NCI-H226 (cell line): ENCODE data around the gene PIAS1.
"Not testable (repeated sequence)": the region's sequence is repeated elsewhere in the genome, so short reads cannot be mapped to it uniquely, and the experiment has no call there.

Experiments used
- DNase-seq: peaks from one replicate; pipeline ENCODE4 v3.0.0-alpha.2; 2015

The PIAS1 gene

DNA sequence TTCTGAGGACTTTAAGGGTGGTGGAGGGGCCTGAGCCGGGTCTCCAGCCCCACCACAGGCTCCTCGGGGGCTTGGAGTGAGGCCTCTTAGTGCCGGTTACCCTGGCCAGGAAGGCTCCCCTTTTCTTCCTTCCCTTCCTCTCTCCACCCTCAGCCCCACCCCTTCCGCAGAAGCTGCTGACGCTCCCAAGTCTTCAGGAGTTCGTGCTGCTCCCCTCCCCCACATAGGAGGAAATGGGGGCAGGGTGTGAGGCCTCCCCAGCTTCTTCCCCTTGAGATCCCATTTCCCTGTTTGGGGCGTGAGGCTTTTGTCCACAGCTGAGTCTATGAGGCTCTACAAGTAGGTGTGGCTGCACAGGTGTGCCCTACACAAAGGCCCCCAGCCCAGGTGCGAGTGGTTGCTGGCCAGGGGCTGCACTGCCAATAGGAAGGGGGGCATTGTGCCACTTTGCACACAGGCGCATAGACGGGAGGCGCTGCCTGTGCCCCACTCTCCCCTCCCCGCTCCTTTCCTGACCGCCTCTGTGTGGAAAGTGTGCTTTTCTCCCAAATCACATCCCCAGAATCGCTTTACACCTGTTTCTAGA lies 151.9 kb downstream of the PIAS1 start:
- no peak for DNase-seq

- no peak for DNase-seq
Observed at GRCh38 chr15:68206711-68207151, 152.6 kb downstream of the PIAS1 start.

DNA sequence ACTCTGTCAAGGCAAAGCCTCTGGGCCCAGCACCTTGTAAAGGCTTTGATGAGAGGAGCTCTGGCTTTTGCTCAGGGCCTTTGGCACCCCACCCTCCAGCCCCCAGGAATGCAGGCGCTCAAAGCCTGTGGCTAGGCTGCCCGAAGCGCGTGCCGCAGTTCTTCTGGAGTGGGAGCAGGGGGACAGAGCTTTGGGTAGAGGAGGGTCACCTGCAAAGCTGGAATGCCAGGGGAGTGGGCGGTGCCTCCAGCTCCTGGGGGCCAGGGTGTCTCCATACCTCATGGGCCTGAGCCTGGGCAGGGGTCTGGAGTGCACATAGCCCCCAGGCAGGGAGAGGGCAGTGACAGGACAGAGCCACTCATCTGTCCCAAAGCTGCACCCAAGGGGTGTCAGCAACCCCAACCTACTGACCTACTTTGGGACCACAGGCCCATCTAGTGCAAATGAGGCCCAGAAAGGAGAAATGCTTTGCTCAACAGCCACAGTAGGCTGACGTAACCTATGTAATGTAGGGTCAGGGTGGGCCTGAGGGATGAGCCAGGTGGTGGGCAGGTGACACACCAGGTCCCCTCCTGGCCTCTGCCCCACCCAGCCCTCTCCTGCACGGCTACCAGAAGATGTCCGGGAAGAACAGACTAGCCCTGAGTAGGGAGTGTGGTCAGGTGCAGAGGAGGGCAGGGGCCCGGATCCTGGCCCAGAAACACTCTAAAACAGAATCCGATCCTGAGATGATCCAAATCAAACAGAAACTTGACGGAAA lies 153.2 kb downstream of the PIAS1 start:
- no peak for DNase-seq

DNA sequence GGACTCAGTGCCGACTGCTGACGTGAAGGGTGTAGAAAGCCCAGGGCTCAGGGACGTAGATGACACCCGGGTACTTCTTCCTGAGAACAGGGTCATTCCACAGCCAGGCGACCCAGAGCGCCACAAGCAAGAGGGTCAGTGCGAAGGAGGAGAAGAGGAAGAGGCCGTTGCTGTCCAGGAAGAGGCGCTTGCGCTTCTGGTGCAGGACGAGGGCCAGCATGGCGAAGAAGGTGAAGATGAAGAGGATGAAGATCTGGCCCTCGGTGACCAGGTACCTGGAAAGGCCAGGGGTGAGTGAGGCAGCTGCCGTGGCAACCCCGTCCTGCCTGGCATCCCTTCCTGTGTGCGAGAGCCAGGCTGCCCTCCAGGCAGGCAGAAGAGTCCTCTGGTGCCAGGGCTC lies 154.0 kb downstream of the PIAS1 start:
- DNase-seq = no peak

- DNase-seq = no peak
Observed at GRCh38 chr15:68208636-68209240, 154.6 kb downstream of the PIAS1 start.

- no peak for DNase-seq
Observed at GRCh38 chr15:68209272-68209671, 155.2 kb downstream of the PIAS1 start.

DNA sequence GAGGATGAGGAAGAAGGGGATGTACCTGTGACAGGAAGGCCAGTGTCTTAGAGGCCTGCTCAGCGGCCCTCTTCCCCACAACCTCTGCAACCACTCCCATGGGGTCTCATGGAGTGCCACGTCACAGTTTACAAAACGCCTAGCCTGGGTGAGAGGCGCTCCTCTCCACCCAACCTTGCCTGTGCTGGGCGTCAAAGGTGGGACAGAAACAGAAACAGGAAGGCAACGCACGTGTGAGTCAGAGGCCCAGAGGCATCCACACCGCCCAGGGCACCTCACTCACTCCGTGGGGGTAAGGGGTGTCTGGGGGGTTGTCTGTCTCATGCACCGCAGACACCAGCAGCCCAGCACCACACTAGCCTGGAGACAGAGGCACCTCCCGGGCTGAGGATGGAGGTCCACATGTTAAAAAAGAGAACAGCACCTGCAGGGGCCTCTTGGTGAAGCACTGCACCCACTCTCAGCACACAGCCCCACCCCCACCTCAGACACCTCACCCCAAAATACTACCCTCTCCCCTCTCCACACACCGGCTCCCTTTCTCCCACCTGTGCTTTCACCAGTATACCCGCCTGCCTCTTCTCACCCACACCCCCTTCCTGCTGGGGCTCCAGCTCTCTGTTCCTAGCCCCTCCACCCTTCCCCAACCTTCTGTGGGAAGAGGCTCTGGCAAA lies 155.8 kb downstream of the PIAS1 start:
- DNase-seq = no peak

DNA sequence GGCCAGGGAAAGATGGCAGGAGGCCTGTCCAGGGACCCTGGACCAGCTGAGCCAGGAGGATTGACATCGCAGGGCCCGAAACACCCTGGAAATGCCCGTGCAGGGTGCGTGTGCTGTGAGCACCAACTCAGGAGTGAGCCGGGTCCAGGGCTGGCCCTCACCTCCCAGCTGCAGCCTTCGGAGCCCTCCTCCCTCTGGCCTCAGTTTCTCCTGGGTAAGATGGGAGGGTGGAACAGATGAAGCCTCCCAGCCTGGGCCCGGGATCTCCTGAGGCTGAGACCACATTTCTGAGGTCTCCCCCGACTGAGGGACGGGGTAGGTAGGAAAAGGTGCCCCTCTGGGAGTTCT lies 156.3 kb downstream of the PIAS1 start:
- DNase-seq = no peak

DNA sequence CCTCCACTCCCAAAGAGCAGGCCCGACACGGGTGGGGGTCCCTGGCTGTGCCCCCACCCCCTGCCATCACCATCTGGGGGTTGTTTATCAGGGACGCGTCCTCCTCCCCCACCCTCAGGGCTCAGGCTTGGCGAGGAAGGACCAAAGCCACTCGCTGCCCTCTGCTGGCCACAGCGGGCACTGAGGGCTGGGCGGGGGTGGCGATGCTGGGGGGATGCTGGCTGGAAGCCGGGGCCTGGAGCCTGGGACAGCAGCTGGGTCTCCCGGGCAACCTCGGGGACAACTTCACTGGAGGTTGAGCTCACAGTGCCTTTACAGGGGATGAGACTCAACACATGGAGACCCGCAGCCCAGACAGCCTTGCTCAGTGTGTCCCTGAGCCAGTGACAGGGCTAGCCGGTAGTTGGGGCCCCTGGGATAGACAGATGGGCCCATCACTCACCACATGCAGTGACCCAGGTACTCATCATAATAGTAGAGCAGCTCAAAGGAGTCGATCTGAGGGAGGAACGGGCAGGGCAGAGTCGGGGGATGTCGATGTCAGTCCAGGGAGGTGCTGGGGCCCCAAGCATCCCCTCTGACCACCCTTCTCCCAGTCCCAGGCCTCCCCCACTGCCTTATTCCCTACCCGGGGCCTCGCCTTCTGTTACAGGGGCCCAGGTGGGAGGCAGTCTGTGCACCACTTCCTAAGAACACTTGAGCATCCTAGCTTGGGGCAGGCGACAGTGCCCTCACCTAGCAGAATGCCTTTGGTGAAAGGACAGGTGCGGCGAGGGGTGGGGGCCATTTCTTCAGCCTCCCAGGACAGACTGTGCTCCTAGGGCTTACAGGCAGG lies 156.9 kb downstream of the PIAS1 start:
- DNase-seq = peak; percentile 34

DNA sequence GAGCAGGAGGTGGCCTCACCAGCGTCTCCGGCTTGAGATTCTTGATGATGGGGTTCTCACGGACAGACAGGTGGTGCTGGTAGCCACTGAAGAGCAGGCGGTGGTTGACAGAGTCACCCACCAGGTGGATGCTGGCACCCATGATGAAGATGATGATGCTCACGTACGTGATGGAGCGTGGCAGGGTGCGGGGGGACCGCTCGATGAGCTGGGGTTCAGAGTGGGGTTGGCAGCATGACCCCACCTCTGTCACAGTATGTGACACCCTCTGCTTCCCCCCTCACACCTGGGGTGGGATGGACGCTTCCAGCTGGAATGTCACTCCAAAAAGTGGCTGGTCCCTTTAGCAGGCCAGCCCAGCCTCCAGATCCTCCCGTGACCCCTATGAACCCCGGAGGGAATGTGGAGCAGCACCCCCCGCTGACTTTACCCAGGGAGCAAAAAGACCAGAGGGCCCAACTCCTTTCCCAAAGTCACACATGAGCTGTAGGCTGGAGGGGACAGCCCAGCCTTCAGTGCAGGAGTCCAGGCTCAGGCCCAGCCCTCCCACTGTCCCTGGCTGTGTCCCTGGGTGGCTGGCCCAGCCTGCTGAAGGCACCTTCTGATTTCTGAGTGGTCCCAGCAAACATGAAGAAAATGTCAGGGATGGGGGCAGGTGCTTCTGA lies 157.7 kb downstream of the PIAS1 start:
- no peak for DNase-seq

DNA sequence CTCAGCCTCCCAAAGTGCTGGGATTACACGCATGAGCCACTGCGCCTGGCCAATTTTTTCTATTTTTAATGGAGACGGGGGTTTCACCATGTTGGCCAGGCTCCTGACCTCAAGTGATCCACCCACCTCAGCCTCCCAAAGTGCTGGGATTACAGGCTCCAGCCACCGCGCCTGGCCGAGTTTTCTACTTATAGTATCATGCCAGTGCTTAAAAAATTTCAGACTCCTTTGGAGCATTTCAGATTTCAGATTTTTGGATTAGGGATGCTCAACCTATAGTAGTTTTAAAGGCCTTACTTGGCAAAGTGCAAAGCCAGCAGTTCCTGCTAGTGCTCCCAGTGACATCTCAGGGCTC lies 159.4 kb downstream of the PIAS1 start:
- DNase-seq = not testable (repeated sequence)

GRCh38 chr15:68213991-68214837 lies 160.1 kb downstream of the PIAS1 start:
- no peak for DNase-seq

DNA sequence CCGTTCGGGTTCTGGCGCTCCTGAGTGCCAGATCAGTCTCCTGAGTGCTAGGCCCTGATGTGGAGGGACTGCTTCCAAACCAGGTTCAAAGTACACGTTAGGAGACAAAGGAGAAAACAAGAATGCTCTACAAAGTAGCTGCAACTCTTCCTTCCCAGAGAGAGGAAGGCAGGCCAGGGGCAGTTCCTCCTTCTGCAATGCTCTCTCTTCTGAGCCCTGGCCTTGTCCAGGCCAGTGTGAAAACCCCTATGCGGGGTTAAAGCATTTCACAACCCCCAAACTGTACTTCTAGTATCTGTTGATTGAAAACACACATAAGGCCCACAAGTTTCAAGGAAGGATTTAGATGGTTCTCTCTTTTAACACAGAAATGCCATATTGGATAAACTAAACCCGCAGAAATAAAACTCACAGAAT lies 160.7 kb downstream of the PIAS1 start:
- DNase-seq = no peak

- no peak for DNase-seq
Observed at GRCh38 chr15:68217341-68217740, 163.2 kb downstream of the PIAS1 start.

DNA sequence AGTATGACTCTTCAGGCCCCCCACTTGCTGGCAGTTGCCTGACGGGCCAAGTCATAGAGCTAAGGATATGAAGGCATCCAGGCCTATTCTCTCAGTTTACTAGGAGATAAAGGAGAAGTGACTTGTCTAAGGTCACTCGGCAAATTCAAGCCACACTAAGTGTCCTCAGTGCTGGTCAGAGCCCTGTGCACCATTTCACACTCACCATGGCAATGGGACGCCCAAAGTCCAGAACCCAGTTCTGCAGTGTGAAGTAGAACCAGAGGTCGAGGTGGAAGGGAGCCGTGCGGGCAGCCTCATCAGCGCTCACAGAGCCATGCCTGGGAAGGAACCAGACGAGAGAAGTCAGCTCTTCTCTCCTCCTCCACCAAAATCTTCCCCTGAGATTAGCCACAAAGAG lies 164.2 kb downstream of the PIAS1 start:
- no peak for DNase-seq

DNA sequence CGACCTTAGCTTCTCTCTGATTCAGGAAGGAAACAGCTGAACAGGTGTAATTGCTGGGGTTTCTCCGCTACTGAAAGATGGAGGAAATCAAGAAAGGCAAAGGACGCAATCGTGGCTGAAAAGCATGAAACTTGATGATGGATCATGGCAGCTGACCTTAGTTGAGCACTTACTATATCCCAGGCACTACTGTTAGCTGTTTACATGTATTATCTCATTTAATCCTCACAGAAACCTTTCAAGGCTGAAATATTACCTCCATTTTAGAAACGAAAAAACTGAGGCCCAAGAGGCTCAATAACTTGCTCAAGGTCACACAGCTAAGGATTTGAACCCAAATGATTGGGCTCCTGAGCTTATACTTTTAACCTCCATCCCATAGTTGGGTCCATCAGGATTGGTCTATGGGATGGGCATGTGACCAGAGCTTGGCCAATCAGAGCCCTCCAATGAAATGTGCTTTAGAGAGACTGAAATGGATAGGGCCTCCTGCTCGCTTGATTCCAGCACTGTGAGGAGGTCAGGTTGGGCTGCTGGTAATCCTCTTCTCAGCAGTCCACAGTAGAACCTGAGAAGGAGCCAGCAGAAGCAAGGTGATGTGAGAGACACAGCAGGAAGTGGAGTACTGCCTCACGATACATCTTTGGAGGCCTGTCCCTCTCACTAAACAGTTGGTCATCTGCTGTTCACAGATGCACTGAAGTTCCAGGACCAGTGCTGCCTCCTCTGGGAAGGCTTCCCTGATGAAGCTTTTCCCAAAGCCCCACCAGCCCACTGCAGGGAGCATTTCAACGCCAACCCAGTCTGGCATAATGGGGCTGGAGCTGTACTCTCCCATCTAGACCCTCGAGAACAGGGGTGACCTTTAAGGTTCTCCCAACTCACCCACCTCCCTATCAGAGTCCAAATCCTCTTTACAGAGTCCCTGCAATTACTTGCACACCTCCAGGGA lies 165.0 kb downstream of the PIAS1 start:
- DNase-seq = no peak

GRCh38 chr15:68220489-68220888 lies 166.4 kb downstream of the PIAS1 start:
- no peak for DNase-seq

DNA sequence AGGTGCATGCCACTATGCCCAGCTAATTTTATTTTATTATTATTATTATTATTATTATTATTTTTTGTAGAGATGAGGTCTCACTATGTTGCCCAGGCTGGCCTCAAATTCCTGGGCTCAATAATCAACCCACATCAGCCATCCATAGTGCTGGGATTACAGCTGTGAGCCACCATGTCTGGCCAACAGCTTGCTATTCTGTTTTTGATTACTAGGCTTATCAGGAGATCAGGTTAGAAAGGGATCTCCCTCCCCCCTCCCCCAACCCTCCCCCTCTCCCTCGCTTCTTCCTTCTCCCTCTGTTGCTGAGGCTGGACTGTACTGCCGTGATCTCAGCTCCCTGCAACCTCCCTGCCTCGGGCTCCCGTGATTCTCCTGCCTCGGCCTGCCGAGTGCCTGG lies 166.9 kb downstream of the PIAS1 start:
- no peak for DNase-seq

DNA sequence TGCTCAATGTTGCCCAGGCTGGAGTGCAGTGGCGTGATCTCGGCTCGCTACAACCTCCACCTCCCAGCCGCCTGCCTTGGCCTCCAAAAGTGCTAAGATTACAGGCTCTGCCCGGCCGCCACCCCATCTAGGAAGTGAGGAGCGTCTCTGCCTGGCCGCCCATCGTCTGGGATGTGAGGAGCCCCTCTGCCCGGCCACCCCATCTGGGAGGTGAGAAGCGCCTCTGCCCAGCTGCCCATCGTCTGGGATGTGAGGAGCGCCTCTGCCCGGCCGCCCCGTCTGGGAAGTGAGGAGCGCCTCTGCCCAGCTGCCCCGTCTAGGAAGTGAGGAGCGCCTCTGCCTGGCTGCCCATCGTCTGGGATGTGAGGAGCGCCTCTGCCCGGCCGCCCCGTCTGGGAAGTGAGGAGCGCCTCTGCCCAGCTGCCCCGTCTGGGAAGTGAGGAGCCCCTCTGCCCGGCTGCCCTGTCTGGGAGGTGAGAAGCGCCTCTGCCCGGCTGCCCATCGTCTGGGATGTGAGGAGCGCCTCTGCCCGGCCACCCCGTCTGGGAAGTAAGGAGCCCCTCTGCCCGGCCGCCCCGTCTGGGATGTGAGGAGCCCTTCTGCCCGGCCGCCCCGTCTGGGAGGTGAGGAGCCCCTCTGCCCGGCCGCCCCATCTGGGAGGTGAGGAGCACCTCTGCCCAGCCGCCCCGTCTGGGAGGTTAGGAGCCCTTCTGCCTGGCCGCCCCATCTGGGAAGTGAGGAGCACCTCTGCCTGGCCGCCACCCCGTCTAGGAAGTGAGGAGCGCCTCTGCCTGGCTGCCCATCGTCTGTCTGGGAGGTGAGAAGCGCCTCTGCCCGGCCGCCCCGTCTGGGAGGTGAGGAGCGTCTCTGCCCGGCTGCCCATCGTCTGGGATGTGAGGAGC lies 167.7 kb downstream of the PIAS1 start:
- DNase-seq = not testable (repeated sequence)
